ENCODE measurements around the gene VIPAS39. TPM values are rescaled to one million over a fixed set of nuclear protein-coding genes. Genes with fewer than 3 reads are reported as not detected.
A peak's percentile ranks its signal among the peaks of the same experiment; 100 is the strongest.

VIPAS39 gene
- total and polyA plus RNA-seq, 2 of the 13 experiments (the other 11 are each of a cell fraction or from before 2014, with no cell fraction given) = 13.3 to 21.5 TPM

- TF ChIP-seq SALL1 (CRISPR knock-in tag; IDR thresholded peaks at IDR 0.05) (peak; percentile 68), ZNF614 (CRISPR knock-in tag; IDR thresholded peaks at IDR 0.05; ENCODE audit: borderline replicate concordance) (no peak), ZNF430 (CRISPR knock-in tag; IDR thresholded peaks at IDR 0.05) (0 out of 2 replicates have a peak, but pooled peaks have one; percentile 19), HNF4G (IDR thresholded peaks at IDR 0.05; ENCODE audit: borderline replicate concordance, low read depth, low read length) (no peak), HNF4G (CRISPR knock-in tag; IDR thresholded peaks at IDR 0.05; ENCODE audit: borderline replicate concordance, low read depth) (no peak), ZNF274 (CRISPR knock-in tag; IDR thresholded peaks at IDR 0.05) (peak; percentile 56), YEATS2 (CRISPR knock-in tag; IDR thresholded peaks at IDR 0.05; ENCODE audit: borderline replicate concordance) (0 out of 2 replicates have a peak, but pooled peaks have one; percentile 4), RBAK (CRISPR knock-in tag; IDR thresholded peaks at IDR 0.05) (no peak), SP2 (CRISPR knock-in tag; IDR thresholded peaks at IDR 0.05) (no peak), ARID4A (CRISPR knock-in tag; IDR thresholded peaks at IDR 0.05; ENCODE audit: borderline replicate concordance) (peak; percentile 13; the same call in 1 of the 2 replicates), ZNF83 (CRISPR knock-in tag; IDR thresholded peaks at IDR 0.05; ENCODE audit: borderline replicate concordance) (no peak), RORA (CRISPR knock-in tag; IDR thresholded peaks at IDR 0.05) (no peak), NR2F6 (IDR thresholded peaks at IDR 0.05) (no peak), NR2F6 (CRISPR knock-in tag; IDR thresholded peaks at IDR 0.05) (0 out of 2 replicates have a peak, but pooled peaks have one; percentile 34), FOXO4 (CRISPR knock-in tag; conservative IDR thresholded peaks at IDR 0.05) (0 out of 2 replicates have a peak, but pooled peaks have one; percentile 45), IRX3 (CRISPR knock-in tag; IDR thresholded peaks at IDR 0.05; ENCODE audit: borderline replicate concordance, low read depth) (0 out of 2 replicates have a peak, but pooled peaks have one; percentile 7), ZNF282 (IDR thresholded peaks at IDR 0.05; ENCODE audit: partially characterized antibody) (no peak), WIZ (CRISPR knock-in tag; IDR thresholded peaks at IDR 0.05) (no peak), ZNF512 (CRISPR knock-in tag; IDR thresholded peaks at IDR 0.05) (no peak), SP5 (CRISPR knock-in tag; IDR thresholded peaks at IDR 0.05; ENCODE audit: borderline replicate concordance, low read depth) (peak; percentile 58), CBX2 (IDR thresholded peaks at IDR 0.05; ENCODE audit: low read depth, low read length) (no peak), CBX2 (CRISPR knock-in tag; IDR thresholded peaks at IDR 0.05; ENCODE audit: low read depth) (0 out of 2 replicates have a peak, but pooled peaks have one; percentile 35)
Measured at GRCh38 chr14:77498984-77499527, 41.7 kb upstream of the VIPAS39 start (continued).
